Body of pancreas (tissue), 4 donors: ENCODE measurements around the gene CUEDC2. TPM values are rescaled to one million over a fixed set of nuclear protein-coding genes. Genes with fewer than 3 reads are reported as not detected.

Source experiments
- ATAC-seq: fragments of 150-250 bp; one replicate; pipeline ENCODE4 v1.9.1; 2016
- DNase-seq, 4 donors: peaks; one replicate each; pipeline ENCODE4 v3.0.0-alpha.2; 2019
- H3K27ac ChIP-seq, 4 donors: fragments of 200-600 bp; sonication (generic); 1 replicate in 3 of 4; 2 replicates in 1 of 4; pipeline versions ENCODE4 v1.5.1 to v1.6.1; 2016 to 2019; ENCODE audit warnings: mild to moderate bottlenecking in 1 of 4, mixed read lengths in 1 of 4, moderate library complexity in 1 of 4
- H3K27me3 ChIP-seq, 2 donors: fragments of 200-600 bp; sonication (generic); one replicate each; pipeline ENCODE4 v1.6.0; 2016; ENCODE audit warnings: mild to moderate bottlenecking in 1 of 2
- H3K36me3 ChIP-seq, 2 donors: fragments of 200-600 bp; sonication (generic); replicated peaks in 1 of 2; 2 replicates each; pipeline ENCODE4 v1.5.1; 2016; ENCODE audit warnings: low read depth in 2 of 2; ENCODE audit not compliant: insufficient read depth in 1 of 2
- H3K4me1 ChIP-seq: fragments of 200-600 bp; sonication (generic); one replicate; pipeline ENCODE4 v1.6.0; 2016
- H3K4me3 ChIP-seq, 2 donors: fragments of 200-600 bp; sonication (generic); 1 replicate in 1 of 2; 2 replicates in 1 of 2; pipeline ENCODE4 v1.5.1; 2016 to 2019
- H3K9me3 ChIP-seq, 3 donors: fragments of 200-600 bp; sonication (generic); 1 replicate in 2 of 3; 2 replicates in 1 of 3; pipeline ENCODE4 v1.5.1; 2016
- POLR2A ChIP-seq, 3 donors: fragments of 450-650 bp; IDR thresholded peaks; one replicate each; pipeline ENCODE4 v1.6.1; 2016; ENCODE audit warnings: antibody characterized with exemption in 3 of 3, mild to moderate bottlenecking in 2 of 3
- WGBS, 2 donors: methylation state at CpG; one replicate each; pipeline ENCODE4 v1.1.5; 2017; 5-methylcytosine and 5-hydroxymethylcytosine counted together
- intact Hi-C: fragments of 100-400 bp; cut with DNase I; formaldehyde crosslinking; loops from one replicate; pipeline ENCODE4 v1.15.1; 2023
- total RNA-seq, 2 donors: library from RNA; depleted of rRNA; stranded (reverse); fragments of >200 nt; gene quantifications; one replicate each; pipeline ENCODE4 v1.1.0, GENCODE V29; 2016
- TF ChIP-seq, protein P1 (sequence below), 7 experiments: fragments of 450-650 bp in 4 of 7; fragments of 200-600 bp in 3 of 7; sonication (generic) in 3 of 7; IDR thresholded peaks; one replicate each; pipeline ENCODE4 v1.5.1; 2016 to 2019; ENCODE audit warnings: antibody characterized with exemption in 7 of 7

The CUEDC2 gene
- total RNA-seq, 2 donors from 2014 or later = 30.3 to 35.5 TPM

DNA sequence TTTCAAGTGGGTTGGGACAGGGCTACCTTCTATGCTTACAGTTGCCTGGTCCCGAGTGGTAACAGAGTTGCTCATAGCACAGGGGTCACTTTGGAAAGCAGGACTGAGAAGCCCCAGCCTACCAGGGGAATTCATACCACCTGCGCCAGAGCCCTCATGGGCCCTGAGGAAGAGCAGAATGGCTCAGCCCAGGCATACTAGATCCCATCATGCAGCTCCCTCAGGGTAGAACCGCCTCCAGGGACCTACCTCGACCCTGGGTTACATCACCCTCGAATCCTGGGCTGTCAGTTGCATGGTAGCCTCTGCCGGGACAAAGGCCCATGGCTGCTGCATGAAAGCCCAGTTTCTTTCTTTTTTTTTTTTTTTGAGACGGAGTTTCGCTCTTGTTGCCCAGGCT is 2.9 kb downstream of the CUEDC2 start:
- no peak for ATAC-seq
- Histone ChIP-seq H3K4me3 (no peak overlapping the region), H3K36me3 (no peaks in the 10 kb centered on the region), H3K9me3 (no peaks in the 10 kb centered on the region), H3K27ac (no peak overlapping the region), H3K27me3 (no peaks in the 10 kb centered on the region), H3K4me1 (peaks cover 15% of the 10 kb centered on the region)
- WGBS, 2 donors = 85 to 93% methylated on average over 4 to 8 of the region's 8 CpGs
- TF ChIP-seq, protein P1, sequence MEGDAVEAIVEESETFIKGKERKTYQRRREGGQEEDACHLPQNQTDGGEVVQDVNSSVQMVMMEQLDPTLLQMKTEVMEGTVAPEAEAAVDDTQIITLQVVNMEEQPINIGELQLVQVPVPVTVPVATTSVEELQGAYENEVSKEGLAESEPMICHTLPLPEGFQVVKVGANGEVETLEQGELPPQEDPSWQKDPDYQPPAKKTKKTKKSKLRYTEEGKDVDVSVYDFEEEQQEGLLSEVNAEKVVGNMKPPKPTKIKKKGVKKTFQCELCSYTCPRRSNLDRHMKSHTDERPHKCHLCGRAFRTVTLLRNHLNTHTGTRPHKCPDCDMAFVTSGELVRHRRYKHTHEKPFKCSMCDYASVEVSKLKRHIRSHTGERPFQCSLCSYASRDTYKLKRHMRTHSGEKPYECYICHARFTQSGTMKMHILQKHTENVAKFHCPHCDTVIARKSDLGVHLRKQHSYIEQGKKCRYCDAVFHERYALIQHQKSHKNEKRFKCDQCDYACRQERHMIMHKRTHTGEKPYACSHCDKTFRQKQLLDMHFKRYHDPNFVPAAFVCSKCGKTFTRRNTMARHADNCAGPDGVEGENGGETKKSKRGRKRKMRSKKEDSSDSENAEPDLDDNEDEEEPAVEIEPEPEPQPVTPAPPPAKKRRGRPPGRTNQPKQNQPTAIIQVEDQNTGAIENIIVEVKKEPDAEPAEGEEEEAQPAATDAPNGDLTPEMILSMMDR (IDR thresholded peaks at IDR 0.05) = no peak
- no peak for TF ChIP-seq POLR2A (IDR thresholded peaks at IDR 0.05)
- intact Hi-C loops = no loop called here
- DNase-seq = no peak

DNA sequence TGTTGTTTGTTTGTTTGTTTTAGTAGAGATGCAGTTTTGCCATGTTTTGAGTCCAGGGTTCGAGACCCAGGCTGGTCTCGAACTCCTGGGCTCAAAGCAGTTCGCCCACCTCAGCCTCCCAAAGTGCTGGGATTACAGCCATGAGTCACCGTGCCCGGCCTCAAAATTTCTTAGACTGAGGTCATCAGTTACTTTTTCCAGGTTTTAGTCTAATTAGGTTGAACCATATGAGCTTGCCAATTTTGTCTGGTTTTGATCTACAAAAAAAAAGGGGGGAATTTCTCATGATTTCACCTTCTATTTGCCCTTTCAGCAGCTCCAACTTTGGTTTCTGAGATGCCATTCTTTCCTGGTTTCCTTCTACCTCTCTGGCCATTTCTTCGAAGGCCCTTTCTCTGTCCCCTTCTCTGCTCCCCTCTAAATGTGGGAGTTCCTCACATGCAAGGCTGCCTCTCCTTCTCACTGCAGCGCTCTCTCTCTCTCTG is 5.5 kb downstream of the CUEDC2 start:
- Histone ChIP-seq H3K36me3 (no peaks in the 10 kb centered on the region), H3K27ac (no peak overlapping the region), H3K9me3 (no peaks in the 10 kb centered on the region), H3K27me3 (no peaks in the 10 kb centered on the region), H3K4me1 (peaks cover 33% of the 10 kb centered on the region), H3K4me3 (no peak overlapping the region)
- no peak for ATAC-seq
- no peak for DNase-seq
- TF ChIP-seq POLR2A (IDR thresholded peaks at IDR 0.05) = no peak
- TF ChIP-seq, protein P1 (IDR thresholded peaks at IDR 0.05) = no peak
- 81 to 88% methylated on average over 7 of the region's 7 CpGs for WGBS, 2 donors
- intact Hi-C loops = no loop called here

GRCh38 chr10:102425444-102425843 is 6.9 kb downstream of the CUEDC2 start:
- Histone ChIP-seq H3K9me3 (no peaks in the 10 kb centered on the region), H3K36me3 (no peaks in the 10 kb centered on the region), H3K4me3 (no peak overlapping the region), H3K4me1 (peaks cover 28% of the 10 kb centered on the region), H3K27me3 (no peaks in the 10 kb centered on the region), H3K27ac (no peak overlapping the region)
- DNase-seq = no peak
- 100% methylated on average over 1 of the region's 1 CpG for WGBS, 2 donors
- intact Hi-C loops = no loop called here
- no peak for ATAC-seq
- TF ChIP-seq, protein P1 (IDR thresholded peaks at IDR 0.05) = no peak
- TF ChIP-seq POLR2A (IDR thresholded peaks at IDR 0.05) = no peak

GRCh38 chr10:102424916-102425315 is 7.5 kb downstream of the CUEDC2 start:
- no peaks in the 10 kb centered on the region for H3K9me3 ChIP-seq
- intact Hi-C loops = no loop called here
- H3K36me3 ChIP-seq = no peaks in the 10 kb centered on the region
- 80 to 88% methylated on average over 6 of the region's 6 CpGs for WGBS, 2 donors
- ATAC-seq (no peak), DNase-seq (no peak)
- no peak overlapping the region for H3K4me3 ChIP-seq
- TF ChIP-seq POLR2A (IDR thresholded peaks at IDR 0.05) = no peak
- TF ChIP-seq, protein P1 (IDR thresholded peaks at IDR 0.05) = no peak
- no peaks in the 10 kb centered on the region for H3K27me3 ChIP-seq
- H3K27ac ChIP-seq = no peak overlapping the region
- H3K4me1 ChIP-seq = peaks cover 33% of the 10 kb centered on the region

- Histone ChIP-seq H3K4me3 (no peak overlapping the region), H3K27ac (no peak overlapping the region), H3K27me3 (no peaks in the 10 kb centered on the region), H3K36me3 (no peaks in the 10 kb centered on the region), H3K9me3 (no peaks in the 10 kb centered on the region), H3K4me1 (peaks cover 40% of the 10 kb centered on the region)
- 70 to 75% methylated on average over 8 to 9 of the region's 9 CpGs for WGBS, 2 donors
- intact Hi-C loops = no loop called here
- ATAC-seq (no peak), DNase-seq (no peak)
- TF ChIP-seq, protein P1 (IDR thresholded peaks at IDR 0.05) = no peak
- no peak for TF ChIP-seq POLR2A (IDR thresholded peaks at IDR 0.05)
Measured at GRCh38 chr10:102424145-102424544, 8.2 kb downstream of the CUEDC2 start.
